GM12878 (cell line): Measurements from ENCODE around the gene PHACTR3. TPM values are rescaled to one million over a fixed set of nuclear protein-coding genes. Genes with fewer than 3 reads are reported as not detected.
A peak's percentile ranks its signal among the peaks of the same experiment; 100 is the strongest.

Experiments used
- ASH2L ChIP-seq: fragments of 300-600, 200-600 bp; sonication (generic); IDR thresholded peaks from 2 replicates; pipeline ENCODE4 v1.6.1; 2017; ENCODE audit warnings: low read depth, mild to moderate bottlenecking, borderline replicate concordance
- ATF7 ChIP-seq: fragments of 450-650 bp; IDR thresholded peaks from 2 replicates; pipeline ENCODE4 v1.6.1; 2016; ENCODE audit warnings: low read depth, mild to moderate bottlenecking
- BACH1 ChIP-seq: fragments of 450-650 bp; IDR thresholded peaks from 2 replicates; pipeline ENCODE4 v1.6.1; 2017; ENCODE audit warnings: mild to moderate bottlenecking, borderline replicate concordance
- BCL3 ChIP-seq: IDR thresholded peaks from 2 replicates; pipeline ENCODE4 v1.6.1; 2011; ENCODE audit warnings: borderline replicate concordance, low read depth, mild to moderate bottlenecking, moderate library complexity, low read length; ENCODE audit not compliant: insufficient read depth, poor library complexity, severe bottlenecking
- BHLHE40 ChIP-seq, 2 experiments: fragments of 450-650 bp in 1 of 2; IDR thresholded peaks; 2 replicates each; pipeline ENCODE4 v1.6.1; 2011 to 2017; ENCODE audit warnings: low read depth in 2 of 2, borderline replicate concordance in 1 of 2, improper control_type of control experiment in 1 of 2, low read length in 1 of 2, mild to moderate bottlenecking in 1 of 2
- CHD1 ChIP-seq: IDR thresholded peaks from 2 replicates; pipeline ENCODE4 v1.6.1; 2012; ENCODE audit warnings: low read depth, low read length, improper control_type of control experiment
- ETV6 ChIP-seq, 2 experiments: fragments of 450-650 bp in 1 of 2; IDR thresholded peaks in 1 of 2; conservative IDR thresholded peaks in 1 of 2; 2 replicates each; pipeline ENCODE4 v1.6.1; 2014; ENCODE audit warnings: antibody characterized with exemption in 1 of 2, borderline replicate concordance in 1 of 2, low read depth in 1 of 2, mild to moderate bottlenecking in 1 of 2, moderate library complexity in 1 of 2
- FOXK2 ChIP-seq: fragments of 450-650 bp; IDR thresholded peaks from 2 replicates; pipeline ENCODE4 v1.6.1; 2017; ENCODE audit warnings: mild to moderate bottlenecking, moderate library complexity
- GABPA ChIP-seq: IDR thresholded peaks from 2 replicates; pipeline ENCODE4 v1.6.1; 2014; ENCODE audit warnings: antibody characterized with exemption, low read depth, mild to moderate bottlenecking, inconsistent platforms
- HDAC6 ChIP-seq: fragments of 200-600 bp; sonication (generic); IDR thresholded peaks from one replicate; pipeline ENCODE4 v1.8.0; 2017; ENCODE audit warnings: antibody characterized with exemption; ENCODE audit not compliant: unreplicated experiment
- KDM1A ChIP-seq: fragments of 200-600 bp; sonication (generic); IDR thresholded peaks from 2 replicates; pipeline ENCODE4 v1.6.1; 2016; ENCODE audit warnings: borderline replicate concordance
- NBN ChIP-seq: fragments of 450-650 bp; IDR thresholded peaks from 2 replicates; pipeline ENCODE4 v1.6.1; 2016
- NKRF ChIP-seq: fragments of 450-650 bp; conservative IDR thresholded peaks from 2 replicates; pipeline ENCODE4 v1.6.1; 2017; ENCODE audit warnings: mild to moderate bottlenecking, moderate library complexity
- NR2C2 ChIP-seq: IDR thresholded peaks from 2 replicates; pipeline ENCODE4 v1.6.1; 2011; ENCODE audit warnings: borderline replicate concordance, low read depth; ENCODE audit not compliant: control insufficient read depth, insufficient read length
- NR2F1 ChIP-seq: fragments of 450-650 bp; conservative IDR thresholded peaks from 2 replicates; pipeline ENCODE4 v1.6.1; 2017; ENCODE audit warnings: mild to moderate bottlenecking
- SRF ChIP-seq, 2 experiments: IDR thresholded peaks; 2 replicates each; pipeline ENCODE4 v1.6.1; 2011; ENCODE audit warnings: low read depth in 2 of 2, low read length in 2 of 2, mild to moderate bottlenecking in 1 of 2, moderate library complexity in 1 of 2
- TAF1 ChIP-seq: IDR thresholded peaks from 2 replicates; pipeline ENCODE4 v1.6.1; 2011; ENCODE audit warnings: mild to moderate bottlenecking, low read depth, low read length, borderline replicate concordance
- ZBED1 ChIP-seq: IDR thresholded peaks from 2 replicates; pipeline ENCODE4 v1.6.1; 2016; ENCODE audit warnings: borderline replicate concordance
- polyA plus RNA-seq, 11 experiments: library from polyadenylated mRNA; depleted of rRNA in 4 of 11; unstranded in 6 of 11; stranded (reverse) in 5 of 11; fragments of >200 nt; fragmentation: Nextera tagmentation in 4 of 11; fragmentation: Illumina TruSeq in 1 of 11; extraction: Ambion mirVana in 4 of 11; extraction: Trizol in 1 of 11; gene quantifications; 1 replicate in 1 of 11; 2 replicates in 10 of 11; pipeline versions ENCODE4 v1.2.1 to v1.2.3, GENCODE V29; 2011 to 2016; ENCODE audit warnings: inconsistent platforms in 2 of 11, missing spikeins in 2 of 11, low read depth in 1 of 11
- total RNA-seq, 4 experiments: library from RNA; depleted of rRNA in 3 of 4; stranded (reverse); fragments of >200 nt in 3 of 4; fragmentation: Illumina TruSeq in 1 of 4; extraction: Trizol in 1 of 4; gene quantifications; 2 replicates each; pipeline versions ENCODE4 v1.2.1 to v1.2.3, GENCODE V29; 2013 to 2021
- TF ChIP-seq, protein P1 (sequence below): fragments of 450-650 bp; IDR thresholded peaks from 2 replicates; pipeline ENCODE4 v1.6.1; 2017; ENCODE audit warnings: mild to moderate bottlenecking, moderate library complexity
- TF ChIP-seq, protein P2 (sequence below): fragments of 450-650 bp; IDR thresholded peaks from 2 replicates; pipeline ENCODE4 v1.6.1; 2016; ENCODE audit warnings: mild to moderate bottlenecking

Gene PHACTR3
- total and polyA plus RNA-seq, 10 of the 15 experiments (the other 5 are each of a cell fraction or from before 2014, with no cell fraction given) = 0.17 to 2.7 (median 0.27) TPM; not detected in 1

- TF ChIP-seq GABPA (no peak), BCL3 (no peak), CHD1 (no peak), BACH1 (no peak), TAF1 (no peak), SRF (IDR thresholded peaks at IDR 0.05; ENCODE audit: low read depth in 2 of 2, low read length in 2 of 2) (no peak), ZBED1 (no peak), HDAC6 (no peak), ETV6 (conservative IDR thresholded peaks at IDR 0.05 in 1 of 2, IDR thresholded peaks at IDR 0.05 in 1 of 2; ENCODE audit: borderline replicate concordance in 1 of 2, low read depth in 1 of 2) (no peak), NR2C2 (no peak), ASH2L (no peak), NKRF (no peak), NR2F1 (0 out of 2 replicates have a peak, but pooled peaks have one; percentile 6), ATF7 (no peak), KDM1A (no peak), BHLHE40 (IDR thresholded peaks at IDR 0.05; ENCODE audit: borderline replicate concordance in 1 of 2, low read depth in 2 of 2, low read length in 1 of 2) (peak; percentile 54 to 64; a peak in 3 of 4 replicates), NBN (no peak), FOXK2 (no peak)
- TF ChIP-seq, protein P1, sequence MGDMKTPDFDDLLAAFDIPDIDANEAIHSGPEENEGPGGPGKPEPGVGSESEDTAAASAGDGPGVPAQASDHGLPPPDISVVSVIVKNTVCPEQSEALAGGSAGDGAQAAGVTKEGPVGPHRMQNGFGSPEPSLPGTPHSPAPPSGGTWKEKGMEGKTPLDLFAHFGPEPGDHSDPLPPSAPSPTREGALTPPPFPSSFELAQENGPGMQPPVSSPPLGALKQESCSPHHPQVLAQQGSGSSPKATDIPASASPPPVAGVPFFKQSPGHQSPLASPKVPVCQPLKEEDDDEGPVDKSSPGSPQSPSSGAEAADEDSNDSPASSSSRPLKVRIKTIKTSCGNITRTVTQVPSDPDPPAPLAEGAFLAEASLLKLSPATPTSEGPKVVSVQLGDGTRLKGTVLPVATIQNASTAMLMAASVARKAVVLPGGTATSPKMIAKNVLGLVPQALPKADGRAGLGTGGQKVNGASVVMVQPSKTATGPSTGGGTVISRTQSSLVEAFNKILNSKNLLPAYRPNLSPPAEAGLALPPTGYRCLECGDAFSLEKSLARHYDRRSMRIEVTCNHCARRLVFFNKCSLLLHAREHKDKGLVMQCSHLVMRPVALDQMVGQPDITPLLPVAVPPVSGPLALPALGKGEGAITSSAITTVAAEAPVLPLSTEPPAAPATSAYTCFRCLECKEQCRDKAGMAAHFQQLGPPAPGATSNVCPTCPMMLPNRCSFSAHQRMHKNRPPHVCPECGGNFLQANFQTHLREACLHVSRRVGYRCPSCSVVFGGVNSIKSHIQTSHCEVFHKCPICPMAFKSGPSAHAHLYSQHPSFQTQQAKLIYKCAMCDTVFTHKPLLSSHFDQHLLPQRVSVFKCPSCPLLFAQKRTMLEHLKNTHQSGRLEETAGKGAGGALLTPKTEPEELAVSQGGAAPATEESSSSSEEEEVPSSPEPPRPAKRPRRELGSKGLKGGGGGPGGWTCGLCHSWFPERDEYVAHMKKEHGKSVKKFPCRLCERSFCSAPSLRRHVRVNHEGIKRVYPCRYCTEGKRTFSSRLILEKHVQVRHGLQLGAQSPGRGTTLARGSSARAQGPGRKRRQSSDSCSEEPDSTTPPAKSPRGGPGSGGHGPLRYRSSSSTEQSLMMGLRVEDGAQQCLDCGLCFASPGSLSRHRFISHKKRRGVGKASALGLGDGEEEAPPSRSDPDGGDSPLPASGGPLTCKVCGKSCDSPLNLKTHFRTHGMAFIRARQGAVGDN = no peak
- TF ChIP-seq, protein P2, sequence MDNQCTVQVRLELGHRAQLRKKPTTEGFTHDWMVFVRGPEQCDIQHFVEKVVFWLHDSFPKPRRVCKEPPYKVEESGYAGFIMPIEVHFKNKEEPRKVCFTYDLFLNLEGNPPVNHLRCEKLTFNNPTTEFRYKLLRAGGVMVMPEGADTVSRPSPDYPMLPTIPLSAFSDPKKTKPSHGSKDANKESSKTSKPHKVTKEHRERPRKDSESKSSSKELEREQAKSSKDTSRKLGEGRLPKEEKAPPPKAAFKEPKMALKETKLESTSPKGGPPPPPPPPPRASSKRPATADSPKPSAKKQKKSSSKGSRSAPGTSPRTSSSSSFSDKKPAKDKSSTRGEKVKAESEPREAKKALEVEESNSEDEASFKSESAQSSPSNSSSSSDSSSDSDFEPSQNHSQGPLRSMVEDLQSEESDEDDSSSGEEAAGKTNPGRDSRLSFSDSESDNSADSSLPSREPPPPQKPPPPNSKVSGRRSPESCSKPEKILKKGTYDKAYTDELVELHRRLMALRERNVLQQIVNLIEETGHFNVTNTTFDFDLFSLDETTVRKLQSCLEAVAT = no peak
Observed at GRCh38 chr20:59752704-59753460, 148.5 kb downstream of the PHACTR3 start (continued).
